Activated CD4-positive, alpha-beta memory T cell treated with anti-CD3 and anti-CD28 coated beads for 36 hours (primary cell): Measurements from ENCODE around the gene LAMB1. TPM values are rescaled to one million over a fixed set of nuclear protein-coding genes. Genes with fewer than 3 reads are reported as not detected.

Source experiments
- CTCF ChIA-PET: fragments of 350-600 bp; sonication (Branson Sonifier 250); formaldehyde crosslinking; loops from one replicate; lab custom pipeline; 2021; ENCODE audit warnings: antibody characterized with exemption, inconsistent platforms; lab: Charles Lee
- POLR2A ChIA-PET: fragments of 350-600 bp; sonication (Branson Sonifier 250); formaldehyde crosslinking; loops from one replicate; lab custom pipeline; 2021; ENCODE audit warnings: antibody characterized with exemption; lab: Charles Lee
- DNase-seq: peaks from one replicate; pipeline ENCODE4 v3.0.0-alpha.2; 2020
- H3K27ac Mint-ChIP-seq: one replicate; pipeline ENCODE4 v1.8.0; 2021; ENCODE audit warnings: mixed read lengths
- H3K27me3 Mint-ChIP-seq: one replicate; pipeline ENCODE4 v1.8.0; 2021; ENCODE audit warnings: mixed read lengths
- H3K36me3 Mint-ChIP-seq: one replicate; pipeline ENCODE4 v1.8.0; 2021; ENCODE audit warnings: mixed read lengths
- H3K4me1 Mint-ChIP-seq: one replicate; pipeline ENCODE4 v1.8.0; 2021; ENCODE audit warnings: low read depth, mixed read lengths
- H3K4me3 Mint-ChIP-seq: one replicate; pipeline ENCODE4 v1.8.0; 2021; ENCODE audit warnings: mild to moderate bottlenecking, mixed read lengths
- H3K9me3 Mint-ChIP-seq: one replicate; pipeline ENCODE4 v1.8.0; 2021; ENCODE audit warnings: mixed read lengths
- intact Hi-C: fragments of 100-400 bp; cut with micrococcal nuclease; formaldehyde crosslinking; loops from one replicate; pipeline ENCODE4 v1.15.1; 2023
- total RNA-seq, 2 experiments: library from RNA; stranded (reverse); gene quantifications; one replicate each; pipeline ENCODE4 v1.2.3, GENCODE V29; 2021

Gene LAMB1
- total RNA-seq, 2 experiments from 2014 or later, result not detected

DNA sequence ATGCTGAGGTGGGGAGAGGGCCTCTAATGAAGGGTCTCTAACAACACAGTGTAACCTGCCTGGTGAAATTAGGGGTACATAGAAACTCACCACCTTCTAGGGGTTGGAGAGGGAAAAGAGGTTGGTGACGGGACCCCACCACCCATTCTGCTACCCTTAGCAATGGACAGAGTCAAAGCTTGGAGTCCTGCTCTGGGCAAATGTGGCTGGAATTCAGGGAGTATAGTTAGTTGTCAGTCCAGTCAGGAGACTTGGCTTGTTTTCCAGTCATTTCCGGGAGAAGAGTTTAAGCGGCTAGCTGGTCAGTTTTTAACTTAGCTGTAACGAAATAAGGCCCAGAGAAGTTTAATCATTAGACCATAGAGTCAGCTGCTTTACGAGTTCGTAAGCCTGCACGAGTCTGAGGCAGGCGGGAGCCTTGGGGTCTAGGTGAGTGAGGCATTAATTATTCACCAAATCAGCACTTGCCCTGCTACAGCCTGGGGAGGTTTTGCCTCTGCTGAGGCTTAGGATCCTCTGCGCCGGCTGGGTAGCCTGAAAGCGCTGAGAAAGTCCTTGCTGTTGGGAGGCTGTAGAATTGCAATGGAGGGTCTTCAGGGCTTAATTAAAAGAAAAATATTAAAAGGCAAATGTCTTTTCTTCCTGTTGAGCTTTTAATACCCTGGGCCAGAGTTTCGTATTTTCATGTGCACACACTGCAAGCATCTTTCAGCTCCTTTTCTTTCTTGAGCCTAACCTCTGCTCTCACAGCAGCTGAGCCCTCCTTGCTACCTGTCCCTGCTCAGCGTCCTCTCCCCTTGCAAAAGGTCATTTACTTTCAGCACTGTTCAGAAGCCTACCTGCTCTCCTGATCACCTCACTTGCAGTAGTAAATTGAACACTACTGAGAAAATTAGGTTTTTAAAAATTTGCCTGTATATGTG lies 1.5 kb upstream of the LAMB1 start:
- POLR2A ChIA-PET, result no interaction called here
- H3K27ac Mint-ChIP-seq, result no peak overlapping the region

GRCh38 chr7:108003599-108003935 lies 606 bp upstream of the LAMB1 start:
- Mint-ChIP-seq H3K4me3 (no peak overlapping the region), H3K27me3 (peaks cover 50% of the 10 kb centered on the region), H3K9me3 (no peaks in the 10 kb centered on the region), H3K27ac (no peak overlapping the region), H3K36me3 (no peaks in the 10 kb centered on the region), H3K4me1 (peaks cover 15% of the 10 kb centered on the region)
- DNase-seq, result no peak
- intact Hi-C loops, result no loop called here
- POLR2A ChIA-PET, result no interaction called here
- CTCF ChIA-PET, result no interaction called here

More for the DNA sequence above, 1.5 kb upstream of the LAMB1 start:
- CTCF ChIA-PET, result no interaction called here
- no peak for DNase-seq
- Mint-ChIP-seq H3K4me3 (no peak overlapping the region), H3K4me1 (peaks cover 15% of the 10 kb centered on the region), H3K9me3 (no peaks in the 10 kb centered on the region), H3K27me3 (peaks cover 48% of the 10 kb centered on the region), H3K36me3 (no peaks in the 10 kb centered on the region)
- intact Hi-C loops, result no loop called here

DNA sequence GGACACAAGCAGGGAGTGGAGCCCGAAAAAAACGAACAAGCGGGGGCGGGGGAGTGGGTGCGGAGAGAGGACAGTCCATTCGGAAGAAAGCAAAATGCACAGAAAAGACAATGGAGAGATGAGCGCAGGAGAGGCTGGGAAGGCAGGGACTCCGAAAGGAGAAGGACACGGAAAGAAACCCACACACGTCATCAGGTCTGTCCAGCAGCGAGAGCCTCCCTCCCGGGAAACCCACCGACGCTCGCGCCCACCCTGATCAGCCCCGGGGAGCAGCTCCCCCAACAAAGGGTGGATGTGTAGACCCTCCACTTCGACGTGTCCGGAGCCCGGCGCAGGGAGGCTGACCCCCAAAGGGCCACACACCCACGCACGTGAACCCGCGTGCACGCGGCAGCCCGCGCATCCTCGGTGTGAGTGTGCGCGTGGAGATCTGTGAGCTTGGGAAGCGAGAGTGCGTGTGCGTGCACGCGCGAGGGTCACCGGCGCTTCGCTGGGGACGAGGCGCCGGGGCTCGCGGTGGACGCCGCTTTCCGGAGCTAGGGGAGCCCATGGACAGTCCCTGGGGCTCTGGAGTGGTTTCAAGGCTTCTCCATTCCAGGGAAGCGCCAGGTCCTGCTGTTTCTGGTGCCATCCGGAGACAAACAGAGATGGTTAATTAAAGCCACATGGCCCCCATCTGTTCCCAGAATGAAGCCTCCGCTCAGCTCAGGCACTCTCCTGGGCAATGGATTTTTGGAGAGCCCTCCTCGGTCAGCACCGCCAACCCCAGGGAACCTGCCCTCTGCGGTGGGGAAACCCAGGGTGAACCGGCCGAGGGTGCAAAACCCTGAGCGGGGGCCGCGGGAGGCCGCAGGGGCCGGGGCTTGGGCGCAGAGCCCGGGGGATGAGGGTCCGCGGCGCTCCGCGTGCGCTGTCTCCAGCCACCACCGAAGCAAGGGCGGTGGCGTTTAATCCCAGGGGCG lies 916 bp downstream of the LAMB1 start:
- Mint-ChIP-seq H3K9me3 (no peaks in the 10 kb centered on the region), H3K27ac (no peak overlapping the region), H3K36me3 (no peaks in the 10 kb centered on the region), H3K4me1 (peaks cover 15% of the 10 kb centered on the region), H3K27me3 (peaks cover 52% of the 10 kb centered on the region), H3K4me3 (peak overlapping the region; percentile 59)
- CTCF ChIA-PET, result interaction anchor here (0.6 kb wide), 1 partner anchor 16 kb away, joined by 4 read pairs; no protein-coding TSS in a partner anchor
- POLR2A ChIA-PET, result no interaction called here
- intact Hi-C loops, result no loop called here
- DNase-seq, result no peak

- Mint-ChIP-seq H3K9me3 (no peaks in the 10 kb centered on the region), H3K27ac (no peak overlapping the region), H3K36me3 (no peaks in the 10 kb centered on the region), H3K4me1 (peaks cover 15% of the 10 kb centered on the region), H3K27me3 (peaks cover 48% of the 10 kb centered on the region), H3K4me3 (peak overlapping the region; percentile 53)
- no peak for DNase-seq
- intact Hi-C loops, result no loop called here
- CTCF ChIA-PET, result interaction anchor here (0.6 kb wide), 1 partner anchor 15 kb away, joined by 4 read pairs; no protein-coding TSS in a partner anchor
- POLR2A ChIA-PET, result no interaction called here
Measured at GRCh38 chr7:108000875-108001763, 1.8 kb downstream of the LAMB1 start.

DNA sequence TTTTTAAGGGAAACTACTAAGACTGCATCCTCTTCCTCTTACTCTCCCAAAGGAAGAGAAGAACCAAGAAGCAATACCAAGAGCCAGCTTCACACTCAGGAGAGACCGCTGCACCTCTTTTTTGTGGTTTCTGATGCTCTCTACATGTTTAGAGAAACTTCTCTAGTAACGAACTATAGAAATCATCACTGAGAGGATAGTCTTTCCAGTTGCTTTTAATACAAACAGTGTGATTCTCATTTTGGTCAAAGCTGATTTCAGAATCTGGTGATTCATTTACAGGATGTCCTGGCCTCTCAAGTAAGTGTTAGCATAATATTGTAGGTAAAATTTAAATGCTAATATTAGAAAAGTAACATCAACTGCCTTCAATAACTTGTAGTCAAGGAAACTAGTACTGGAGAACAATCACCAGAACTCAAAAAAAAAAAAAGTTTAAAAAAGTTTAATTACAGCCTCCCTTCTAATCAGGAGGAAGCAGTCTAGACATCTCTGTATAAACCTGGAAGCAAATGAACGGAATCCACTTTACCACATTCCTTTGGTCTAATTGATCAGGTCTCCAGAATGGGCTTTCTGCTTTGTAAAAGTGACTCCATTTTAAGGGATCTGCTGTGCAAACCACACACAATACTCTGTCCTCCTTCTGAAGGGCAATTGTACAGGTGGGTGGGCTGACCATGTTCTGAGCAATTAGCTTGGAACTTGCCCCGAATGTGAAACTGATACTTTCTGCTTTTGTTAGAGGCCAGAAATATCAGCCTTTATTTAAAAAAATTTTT lies 3.0 kb downstream of the LAMB1 start:
- no peaks in the 10 kb centered on the region for H3K9me3 Mint-ChIP-seq
- peaks cover 15% of the 10 kb centered on the region for H3K4me1 Mint-ChIP-seq
- intact Hi-C loops, result no loop called here
- CTCF ChIA-PET, result interaction anchor here (0.8 to 1.7 kb wide), 2 partner anchors 14 to 17 kb away, joined by 3 read pairs; no protein-coding TSS in a partner anchor
- peaks cover 47% of the 10 kb centered on the region for H3K27me3 Mint-ChIP-seq
- H3K4me3 Mint-ChIP-seq, result no peak overlapping the region
- POLR2A ChIA-PET, result no interaction called here
- H3K27ac Mint-ChIP-seq, result no peak overlapping the region
- DNase-seq, result no peak
- H3K36me3 Mint-ChIP-seq, result no peaks in the 10 kb centered on the region

DNA sequence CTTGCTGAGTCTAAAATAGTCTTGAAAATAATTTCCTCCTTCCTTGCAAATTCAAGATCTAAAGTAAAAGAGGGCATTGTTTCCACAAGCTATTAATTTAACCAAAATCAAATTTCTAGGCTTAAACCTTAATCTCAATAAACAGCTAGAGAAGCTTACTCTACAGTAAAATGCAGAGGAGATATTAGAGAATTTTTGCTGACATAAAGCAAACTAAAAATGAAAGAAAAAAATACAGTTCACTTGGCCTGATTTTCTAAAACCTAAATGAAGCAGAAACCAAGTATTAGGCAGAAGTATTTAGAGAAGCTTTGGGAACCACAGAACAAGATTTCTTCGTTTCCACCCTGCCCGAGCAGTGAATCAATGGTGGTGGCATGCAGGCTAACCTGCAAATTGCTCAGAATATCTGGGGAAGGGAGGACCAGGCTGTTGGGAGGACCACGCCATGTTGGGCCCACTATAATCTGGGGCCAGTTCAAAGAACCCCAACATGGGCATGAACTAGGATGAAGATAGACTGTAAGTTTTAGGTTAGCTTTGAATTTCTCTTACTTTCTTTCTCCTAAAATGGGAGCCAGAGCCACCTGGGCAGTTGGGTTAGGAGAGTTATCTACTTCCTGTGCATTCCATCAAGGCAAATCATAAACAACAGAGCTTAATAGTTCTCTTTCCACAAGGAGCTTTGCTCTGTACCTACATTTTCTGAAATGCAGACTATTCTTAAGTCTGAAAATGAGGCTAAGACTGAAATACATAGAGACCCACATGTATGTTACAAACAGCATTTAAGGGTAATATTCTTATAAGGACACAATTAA lies 4.1 kb downstream of the LAMB1 start:
- Mint-ChIP-seq H3K4me1 (peaks cover 11% of the 10 kb centered on the region), H3K27me3 (peaks cover 43% of the 10 kb centered on the region), H3K36me3 (no peaks in the 10 kb centered on the region), H3K27ac (no peak overlapping the region), H3K9me3 (no peaks in the 10 kb centered on the region), H3K4me3 (no peak overlapping the region)
- intact Hi-C loops, result no loop called here
- ChIA-PET POLR2A (no interaction called here), CTCF (interaction anchor here (0.8 to 1.7 kb wide), 2 partner anchors 13 to 18 kb away, joined by 3 read pairs; no protein-coding TSS in a partner anchor)
- no peak for DNase-seq

GRCh38 chr7:107998150-107998549 lies 4.8 kb downstream of the LAMB1 start:
- no peak overlapping the region for H3K4me3 Mint-ChIP-seq
- POLR2A ChIA-PET, result no interaction called here
- intact Hi-C loops, result no loop called here
- no peak overlapping the region for H3K27ac Mint-ChIP-seq
- CTCF ChIA-PET, result interaction anchor here (1.7 kb wide), 1 partner anchor 12 kb away, joined by 3 read pairs; no protein-coding TSS in a partner anchor
- H3K4me1 Mint-ChIP-seq, result peaks cover 11% of the 10 kb centered on the region
- H3K27me3 Mint-ChIP-seq, result peaks cover 42% of the 10 kb centered on the region
- no peaks in the 10 kb centered on the region for H3K9me3 Mint-ChIP-seq
- H3K36me3 Mint-ChIP-seq, result no peaks in the 10 kb centered on the region
- no peak for DNase-seq

DNA sequence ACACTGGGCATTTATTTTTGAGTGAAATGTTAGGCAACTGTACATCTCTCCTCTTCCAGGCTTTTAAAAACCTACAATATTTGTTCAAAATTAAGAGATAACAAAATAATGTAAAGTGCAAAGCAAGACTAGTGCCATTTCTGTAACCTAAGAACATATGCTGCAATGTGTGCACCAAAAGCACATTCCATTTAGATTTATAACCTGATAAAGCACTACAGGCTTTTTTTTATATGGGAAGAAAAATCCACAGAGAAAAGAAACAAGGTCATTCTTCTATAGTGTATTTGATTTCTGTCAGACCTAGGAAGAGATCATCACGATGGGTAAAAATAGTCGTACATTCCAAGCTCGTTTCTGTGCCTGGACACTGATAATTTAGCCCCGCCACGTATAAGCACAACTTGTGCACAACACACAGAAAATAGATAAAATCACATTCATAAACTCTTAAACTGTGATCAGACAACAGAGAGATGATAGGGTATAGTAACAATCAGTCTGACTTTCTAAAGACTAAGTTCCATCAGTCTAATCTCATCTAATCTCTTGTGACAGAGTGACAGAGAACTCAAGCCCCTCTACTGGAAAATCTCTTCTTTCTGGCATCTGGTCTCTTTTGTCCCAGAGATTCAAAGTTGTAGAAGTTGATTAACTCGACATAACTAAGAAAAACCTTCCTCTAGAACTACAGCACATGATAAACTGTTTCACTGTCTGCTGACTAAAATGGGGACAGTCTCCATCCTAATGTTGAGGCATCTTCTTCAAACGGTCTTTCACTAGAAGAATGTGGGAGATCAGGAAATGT lies 6.7 kb downstream of the LAMB1 start:
- no peak for DNase-seq
- CTCF ChIA-PET, result no interaction called here
- intact Hi-C loops, result no loop called here
- H3K27me3 Mint-ChIP-seq, result peaks cover 34% of the 10 kb centered on the region
- H3K9me3 Mint-ChIP-seq, result no peaks in the 10 kb centered on the region
- POLR2A ChIA-PET, result no interaction called here
- no peak overlapping the region for H3K27ac Mint-ChIP-seq
- no peaks in the 10 kb centered on the region for H3K36me3 Mint-ChIP-seq
- H3K4me1 Mint-ChIP-seq, result peaks cover under 1% of the 10 kb centered on the region
- H3K4me3 Mint-ChIP-seq, result no peak overlapping the region

- no peaks in the 10 kb centered on the region for H3K9me3 Mint-ChIP-seq
- DNase-seq, result no peak
- intact Hi-C loops, result no loop called here
- POLR2A ChIA-PET, result no interaction called here
- H3K36me3 Mint-ChIP-seq, result no peaks in the 10 kb centered on the region
- H3K4me1 Mint-ChIP-seq, result no peaks in the 10 kb centered on the region
- H3K27ac Mint-ChIP-seq, result no peak overlapping the region
- peaks cover 29% of the 10 kb centered on the region for H3K27me3 Mint-ChIP-seq
- no peak overlapping the region for H3K4me3 Mint-ChIP-seq
- CTCF ChIA-PET, result no interaction called here
Measured at GRCh38 chr7:107995184-107996071, 7.5 kb downstream of the LAMB1 start.
